CD4-positive, alpha-beta T cell treated with Interleukin-12 subunit alpha and Interleukin-12 subunit beta, for 1 hour (primary cell): ENCODE results near the gene C14orf180.
"Not testable (repeated sequence)": the region's sequence is repeated elsewhere in the genome, so short reads cannot be mapped to it uniquely, and the experiment has no call there.

ENCODE experiments used
- DNase-seq: peaks from one replicate; pipeline ENCODE4 v3.0.0-alpha.2; 2020

C14orf180 gene

GRCh38 chr14:104562606-104563005, 17.0 kb upstream of the C14orf180 start:
- no peak for DNase-seq

GRCh38 chr14:104563191-104563741, 16.3 kb upstream of the C14orf180 start:
- no peak for DNase-seq

- DNase-seq = peak; percentile 67
Observed at GRCh38 chr14:104563742-104564615, 15.6 kb upstream of the C14orf180 start.

DNA sequence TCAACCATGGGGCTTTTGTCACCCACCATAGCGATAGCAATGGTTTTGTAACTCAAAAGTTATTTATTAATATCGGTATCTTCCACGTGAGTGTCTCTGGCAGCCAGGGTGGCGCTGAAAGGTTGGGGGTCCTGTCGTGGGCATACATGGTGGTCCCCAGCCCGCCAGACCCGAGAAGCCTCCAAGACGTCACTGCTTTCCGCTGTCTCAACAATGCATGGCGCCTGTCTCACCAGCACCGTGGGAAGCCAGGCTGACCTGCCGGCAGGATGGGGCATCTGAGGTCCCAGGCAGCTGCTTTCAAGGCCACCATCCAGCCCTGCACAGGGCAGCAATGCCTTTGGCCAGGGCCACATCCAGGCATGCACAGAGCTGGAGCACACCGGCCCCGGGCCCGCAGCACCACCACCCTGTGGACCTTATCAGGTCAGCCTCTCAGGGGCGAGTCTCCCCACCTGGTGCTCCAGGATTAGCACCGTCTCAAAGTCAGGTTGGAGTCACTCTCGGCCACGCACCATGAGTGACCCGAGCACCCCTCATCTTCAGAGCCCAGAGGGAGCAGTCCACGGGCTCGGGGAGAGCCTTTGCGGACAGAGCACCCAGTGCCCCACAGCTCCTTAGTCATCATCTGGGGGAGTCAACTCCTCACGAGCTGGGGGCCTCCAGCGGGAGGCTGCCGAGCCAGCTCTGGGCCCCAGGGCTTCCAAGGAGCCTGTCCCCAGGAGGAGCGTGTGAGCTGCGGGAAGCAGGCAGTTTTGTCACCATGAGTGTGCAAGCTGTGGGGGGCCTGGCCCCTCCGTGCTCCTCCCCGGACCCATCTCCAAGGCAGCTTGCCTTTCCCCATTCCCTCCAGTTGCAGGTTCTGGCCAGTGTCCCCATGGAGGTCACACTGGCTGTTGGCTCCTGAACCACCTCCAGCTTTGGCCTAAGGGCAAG, 14.6 kb upstream of the C14orf180 start:
- no peak for DNase-seq

DNA sequence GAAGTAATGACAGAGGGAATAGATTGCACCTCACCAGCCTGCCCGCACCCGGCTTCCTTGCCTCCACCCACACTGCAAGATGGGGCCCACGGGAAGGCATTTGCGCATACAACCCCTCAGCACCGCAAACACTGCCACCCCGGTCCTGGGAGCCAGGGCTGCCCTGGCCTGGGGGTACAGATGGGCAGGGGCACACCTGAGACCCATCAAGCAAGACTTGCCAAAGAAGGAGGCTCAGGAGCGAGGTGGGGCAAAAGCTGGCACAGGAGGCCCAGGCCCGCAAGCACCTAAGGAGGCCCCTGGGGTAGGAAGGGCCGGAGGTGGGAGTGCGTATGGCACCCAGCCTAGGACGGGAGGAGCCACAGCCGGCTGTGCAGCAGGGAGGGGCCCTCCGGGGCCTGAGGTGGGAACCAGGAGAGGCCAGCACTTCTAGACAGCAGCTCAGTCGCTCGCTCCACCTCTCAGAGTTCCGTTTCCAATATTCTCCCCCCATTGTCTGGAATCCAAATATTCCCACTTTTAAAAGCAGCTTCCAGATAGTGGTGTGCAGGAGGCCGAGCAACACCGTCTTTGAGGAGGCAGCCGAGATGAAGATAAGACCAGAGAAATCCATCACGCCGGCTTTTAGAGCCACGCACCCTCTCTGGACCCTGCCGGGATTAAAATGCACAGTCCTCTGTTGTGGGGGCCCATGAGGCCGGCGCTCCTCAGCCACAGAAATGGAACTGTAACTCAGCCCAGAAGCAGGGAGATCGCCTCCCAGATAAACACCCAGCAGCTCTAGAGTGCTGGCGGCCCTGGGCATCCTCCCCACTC, 12.2 kb upstream of the C14orf180 start:
- no peak for DNase-seq

GRCh38 chr14:104567957-104568225, 11.7 kb upstream of the C14orf180 start:
- DNase-seq = no peak

GRCh38 chr14:104568620-104569019, 10.9 kb upstream of the C14orf180 start:
- DNase-seq = no peak

- DNase-seq = no peak
Observed at GRCh38 chr14:104569435-104569834, 10.1 kb upstream of the C14orf180 start.

GRCh38 chr14:104571246-104571645, 8.3 kb upstream of the C14orf180 start:
- no peak for DNase-seq

DNA sequence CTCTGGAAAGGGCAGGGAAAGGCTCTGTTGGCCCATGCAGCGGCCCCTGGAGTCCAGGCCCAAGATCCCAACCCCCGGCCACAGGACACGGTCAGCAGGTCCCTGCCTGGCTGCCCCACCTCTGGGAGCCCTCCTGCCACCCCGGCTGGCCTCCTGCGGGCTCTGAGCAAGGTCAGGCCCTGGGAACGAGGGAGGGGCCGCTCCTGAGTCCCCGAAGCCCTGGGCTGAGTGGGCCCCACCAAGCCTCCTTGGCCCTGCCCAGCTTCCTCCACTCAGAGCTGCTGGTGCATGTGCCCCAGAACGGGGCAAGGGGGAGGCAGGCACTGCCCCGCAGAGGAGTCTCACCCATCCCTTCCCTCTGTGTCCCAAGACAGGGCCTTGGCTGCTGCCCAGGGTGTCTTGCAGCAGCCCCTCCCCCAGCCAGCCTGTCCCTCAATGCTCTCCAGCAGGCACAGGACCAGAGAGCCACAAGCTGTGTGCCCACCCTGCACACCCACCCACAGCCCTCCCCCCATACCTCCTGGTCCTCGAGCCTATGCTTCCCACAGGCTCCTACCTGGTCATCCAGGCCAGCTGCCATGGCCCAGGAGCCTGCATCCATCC, 7.4 kb upstream of the C14orf180 start:
- DNase-seq = no peak

DNA sequence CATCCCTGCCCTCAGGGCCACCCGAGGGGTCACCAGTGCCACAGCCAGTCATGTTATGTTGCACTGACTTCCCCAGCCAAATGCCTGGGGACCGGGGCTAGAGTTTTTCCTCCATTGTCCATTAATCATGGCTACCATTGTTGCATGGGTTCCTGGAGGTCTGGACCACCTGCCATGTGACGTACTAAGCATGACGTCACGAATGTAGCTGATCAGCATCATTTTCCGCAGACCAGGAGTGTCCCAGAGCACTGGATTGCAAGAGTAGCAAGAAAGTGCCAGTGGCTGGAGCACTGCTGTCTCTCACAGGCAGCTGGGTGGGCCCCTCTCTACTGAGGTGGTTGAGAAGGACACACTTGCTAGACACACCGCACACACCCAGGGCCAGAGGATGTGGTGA, 6.9 kb upstream of the C14orf180 start:
- DNase-seq = no peak

GRCh38 chr14:104573930-104574329, 5.6 kb upstream of the C14orf180 start:
- no peak for DNase-seq

DNA sequence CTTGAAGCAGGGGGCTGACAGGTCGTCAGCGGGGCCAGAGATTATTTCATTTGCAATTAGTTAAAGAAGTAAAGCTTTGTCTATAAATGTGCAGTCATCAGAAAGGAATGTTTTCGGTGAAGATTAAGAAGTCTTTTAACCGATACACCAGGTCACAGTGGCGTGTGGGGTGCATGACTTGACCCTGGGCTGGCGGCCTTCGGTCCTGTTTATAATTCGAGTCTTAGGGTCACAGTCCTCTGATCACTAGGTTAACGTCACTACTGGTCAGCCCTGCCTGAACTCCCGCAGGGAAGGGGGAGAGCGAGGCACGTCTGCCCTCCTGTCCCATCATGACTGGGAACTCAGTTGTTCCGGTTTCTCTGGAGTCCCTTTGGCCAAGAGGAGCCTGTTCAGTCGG, 5.0 kb upstream of the C14orf180 start:
- DNase-seq = no peak

GRCh38 chr14:104574978-104575583, 4.5 kb upstream of the C14orf180 start:
- DNase-seq = no peak

DNA sequence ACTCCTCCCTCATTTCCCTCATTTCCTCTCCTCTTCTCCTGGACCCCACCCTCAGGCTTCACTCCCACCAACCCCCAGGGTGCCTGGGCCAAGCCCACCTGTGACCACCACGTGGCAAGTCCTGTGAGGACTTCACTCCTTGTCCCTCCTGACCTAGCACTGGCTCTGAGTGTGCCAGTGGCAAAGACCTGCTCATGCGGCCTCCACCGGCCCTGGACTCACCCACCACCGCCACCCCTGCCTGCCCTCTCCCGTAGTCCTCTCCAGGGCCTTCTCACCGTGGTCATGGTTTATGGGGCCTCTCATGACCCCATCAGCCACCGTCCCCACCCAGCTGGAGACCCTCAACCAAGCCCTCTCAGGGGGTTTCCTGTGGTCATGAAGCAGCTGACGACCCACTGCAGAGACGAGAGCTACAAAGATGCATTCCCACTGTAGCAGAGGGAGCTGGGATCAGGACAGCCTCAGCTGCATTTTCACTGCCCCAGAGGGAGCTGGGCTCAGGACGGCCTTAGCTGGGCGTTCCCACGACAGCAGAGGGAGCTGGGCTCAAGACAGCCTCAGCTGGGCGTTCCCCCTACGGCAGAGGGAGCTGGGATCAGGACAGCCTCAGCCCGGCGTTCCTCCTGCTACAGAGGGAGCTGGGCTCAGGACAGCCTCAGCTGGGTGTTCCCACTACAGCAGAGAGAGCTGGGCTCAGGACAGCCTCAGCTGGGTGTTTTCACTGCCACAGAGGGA, 3.2 kb upstream of the C14orf180 start:
- DNase-seq = no peak

- DNase-seq = no peak
Observed at GRCh38 chr14:104576970-104577332, 2.6 kb upstream of the C14orf180 start.

- no peak for DNase-seq
Observed at GRCh38 chr14:104577426-104577825, 2.1 kb upstream of the C14orf180 start.

DNA sequence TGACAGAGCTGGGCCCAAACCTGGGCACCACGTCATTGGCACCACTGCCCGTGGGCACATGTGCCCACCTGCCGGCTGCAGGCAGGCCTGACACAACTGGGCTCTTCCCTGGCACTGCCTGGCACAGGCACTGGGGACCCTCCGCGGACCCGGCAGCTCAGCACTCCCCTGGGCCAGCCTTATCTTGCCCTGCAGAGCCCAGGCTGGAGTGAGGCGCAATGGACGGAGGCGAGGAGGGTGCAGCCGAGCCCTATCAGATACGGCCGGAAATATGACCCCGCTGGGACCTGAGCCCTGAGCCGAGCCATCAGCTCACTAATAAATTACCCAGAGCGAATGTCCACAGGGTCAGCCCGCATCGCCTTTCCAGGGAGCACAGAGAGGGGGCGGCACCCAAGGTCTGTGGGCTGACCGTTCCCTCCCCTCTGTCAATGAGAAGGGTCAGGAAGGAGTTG, 1.7 kb upstream of the C14orf180 start:
- DNase-seq = no peak

- no peak for DNase-seq
Observed at GRCh38 chr14:104578321-104578720, 1.2 kb upstream of the C14orf180 start.

DNA sequence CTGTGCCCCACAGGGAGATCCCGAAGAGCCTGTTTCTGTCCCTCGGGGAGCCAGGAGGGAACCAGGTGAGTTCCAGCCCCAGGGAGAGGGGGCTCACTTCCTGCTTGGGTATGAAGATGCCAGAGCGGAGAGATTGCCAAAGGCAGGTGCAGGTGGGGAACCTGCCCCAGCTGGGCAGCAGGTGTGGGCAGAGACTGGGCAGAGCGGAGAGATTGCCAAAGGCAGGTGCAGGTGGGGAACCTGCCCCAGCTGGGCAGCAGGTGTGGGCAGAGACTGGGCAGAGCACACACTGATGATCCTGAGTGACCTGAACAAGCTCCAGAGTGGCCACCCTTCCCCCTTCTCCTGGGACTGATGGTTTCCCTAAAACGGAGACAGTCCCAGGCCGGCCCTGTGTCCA, 375 bp downstream of the C14orf180 start:
- DNase-seq = not testable (repeated sequence)

GRCh38 chr14:104580961-104581360, 1.4 kb downstream of the C14orf180 start:
- no peak for DNase-seq
